Pancreas (tissue), 10 donors: Measurements from ENCODE around the gene CCL4. TPM values are rescaled to one million over a fixed set of nuclear protein-coding genes. Genes with fewer than 3 reads are reported as not detected.
"Not testable (repeated sequence)": the region's sequence is repeated elsewhere in the genome, so short reads cannot be mapped to it uniquely, and the experiment has no call there.

Experiments used
- ATAC-seq, 4 donors: fragments of 200-7000 bp; cut with Tn5 transposase; one replicate each; pipeline versions ENCODE4 v1.8.0 to v1.9.1; 2020; ENCODE audit warnings: mild to moderate bottlenecking in 4 of 4, moderate library complexity in 4 of 4
- DNase-seq, 6 donors: peaks; one replicate each; pipeline ENCODE4 v3.0.0-alpha.2; 2020
- FAIRE-seq: peaks from 2 replicates; lab custom pipeline; 2012; peaks lifted over from hg19 to GRCh38; lab: Jason Lieb, UNC
- H3K27ac ChIP-seq, 4 donors: fragments of 200-600 bp; sonication (generic); 1 replicate in 3 of 4; 2 replicates in 1 of 4; pipeline versions ENCODE4 v1.5.0 to v1.8.0; 2020
- H3K27me3 ChIP-seq, 4 donors: fragments of 200-600 bp; one replicate each; pipeline ENCODE4 v1.8.0; 2021
- H3K36me3 ChIP-seq, 3 donors: fragments of 200-600 bp; sonication (generic) in 1 of 3; one replicate each; pipeline versions ENCODE4 v1.5.0 to v1.8.0; 2020 to 2021
- H3K4me1 ChIP-seq, 3 donors: fragments of 200-600 bp; one replicate each; pipeline ENCODE4 v1.8.0; 2021
- H3K4me3 ChIP-seq, 4 donors: fragments of 200-600 bp; sonication (generic) in 2 of 4; one replicate each; pipeline versions ENCODE4 v1.5.0 to v1.8.0; 2020 to 2021
- H3K9me3 ChIP-seq, 4 donors: fragments of 200-600 bp; one replicate each; pipeline ENCODE4 v1.8.0; 2021
- WGBS, 2 donors: extraction: QIAGEN DNeasy Blood & Tissue Kit; methylation state at CpG; one replicate each; pipeline ENCODE4 v1.1.7; 2013; 5-methylcytosine and 5-hydroxymethylcytosine counted together
- intact Hi-C, 3 donors: fragments of 100-400 bp; cut with DNase I; formaldehyde crosslinking; loops; one replicate each; pipeline versions ENCODE4 v1.11.1 to v1.14.2; 2022
- polyA plus RNA-seq, 2 donors: library from polyadenylated mRNA; stranded (reverse); fragments of 200-250 nt; gene quantifications; one replicate each; pipeline ENCODE4 v1.2.3, GENCODE V29; 2013
- total RNA-seq, 6 donors: library from RNA; stranded (reverse); fragmentation: NEBNext Ultra II Directional in 4 of 6; extraction: Animal tissue kit (Norgen Biotek cat#: 25700) in 4 of 6; gene quantifications; one replicate each; pipeline versions ENCODE4 v1.2.1 to v1.2.4, GENCODE V29; 2021 to 2023
- TF ChIP-seq, protein P1 (sequence below), 4 donors: fragments of 200-600 bp; sonication (generic) in 3 of 4; IDR thresholded peaks; one replicate each; pipeline versions ENCODE4 v1.5.0 to v1.8.0; 2021; ENCODE audit warnings: antibody characterized with exemption in 4 of 4
- donor health status: healthy with polysubstance abuse.
- donor health status: DM: no; HTN: no; CAD: no; lungs with moderate emphysema.
- donor health status: DM: no; HTN: no; CAD: no.
- donor health status: control.
- donor health status: control.
- donor health status: Bipolar disorder and iron deficiency.
- donor health status: DM: yes; HTN: yes; CAD: no.
- donor health status: DM: no; HTN: no; CAD: no.
- donor health status: DM: no; HTN: no; CAD: no.
- donor health status: DM: yes; HTN: yes; CAD: no.

The CCL4 gene
- total and polyA plus RNA-seq, 8 donors: 0.28 to 2.0 (median 1.2) TPM

GRCh38 chr17:36069136-36069535, 34.5 kb upstream of the CCL4 start:
- no peak for DNase-seq

DNA sequence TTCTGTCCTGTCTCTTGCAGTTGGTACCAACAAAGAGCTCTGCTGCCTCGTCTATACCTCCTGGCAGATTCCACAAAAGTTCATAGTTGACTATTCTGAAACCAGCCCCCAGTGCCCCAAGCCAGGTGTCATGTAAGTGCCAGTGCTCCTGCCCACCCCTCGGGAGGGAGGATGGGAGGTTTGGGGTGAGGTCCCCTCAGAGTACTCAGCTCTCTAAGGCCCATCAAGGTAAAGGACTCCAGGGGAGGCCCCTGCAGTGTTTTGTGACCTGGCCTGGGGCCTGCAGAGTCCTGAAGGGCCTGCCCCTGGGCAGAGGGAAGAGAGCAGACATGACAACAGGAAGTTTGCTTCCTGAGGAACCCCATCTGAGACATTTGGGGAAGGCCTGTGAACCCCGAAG, 33.2 kb upstream of the CCL4 start:
- Histone ChIP-seq H3K36me3 (no peaks in the 10 kb centered on the region), H3K27me3 (no peaks in the 10 kb centered on the region), H3K4me3 (no peak overlapping the region), H3K27ac (no peak overlapping the region), H3K9me3 (no peaks in the 10 kb centered on the region), H3K4me1 (no peaks in the 10 kb centered on the region)
- no peak for FAIRE-seq
- intact Hi-C loops: no loop called here
- no peak for DNase-seq
- WGBS, 2 donors: 54 to 59% methylated on average over 3 of the region's 3 CpGs
- ATAC-seq: no peak
- TF ChIP-seq, protein P1, sequence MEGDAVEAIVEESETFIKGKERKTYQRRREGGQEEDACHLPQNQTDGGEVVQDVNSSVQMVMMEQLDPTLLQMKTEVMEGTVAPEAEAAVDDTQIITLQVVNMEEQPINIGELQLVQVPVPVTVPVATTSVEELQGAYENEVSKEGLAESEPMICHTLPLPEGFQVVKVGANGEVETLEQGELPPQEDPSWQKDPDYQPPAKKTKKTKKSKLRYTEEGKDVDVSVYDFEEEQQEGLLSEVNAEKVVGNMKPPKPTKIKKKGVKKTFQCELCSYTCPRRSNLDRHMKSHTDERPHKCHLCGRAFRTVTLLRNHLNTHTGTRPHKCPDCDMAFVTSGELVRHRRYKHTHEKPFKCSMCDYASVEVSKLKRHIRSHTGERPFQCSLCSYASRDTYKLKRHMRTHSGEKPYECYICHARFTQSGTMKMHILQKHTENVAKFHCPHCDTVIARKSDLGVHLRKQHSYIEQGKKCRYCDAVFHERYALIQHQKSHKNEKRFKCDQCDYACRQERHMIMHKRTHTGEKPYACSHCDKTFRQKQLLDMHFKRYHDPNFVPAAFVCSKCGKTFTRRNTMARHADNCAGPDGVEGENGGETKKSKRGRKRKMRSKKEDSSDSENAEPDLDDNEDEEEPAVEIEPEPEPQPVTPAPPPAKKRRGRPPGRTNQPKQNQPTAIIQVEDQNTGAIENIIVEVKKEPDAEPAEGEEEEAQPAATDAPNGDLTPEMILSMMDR (IDR thresholded peaks at IDR 0.05): no peak

More at GRCh38 chr17:36069136-36069535, 34.5 kb upstream of the CCL4 start:
- intact Hi-C loops: loop anchor here in 2 of 3 donors (5.0 to 10.0 kb wide), 2 partner anchors 94 to 97 kb away; no protein-coding TSS in a partner anchor
- no peak overlapping the region for H3K27ac ChIP-seq
- no peaks in the 10 kb centered on the region for H3K36me3 ChIP-seq
- ATAC-seq (no peak), FAIRE-seq (no peak)
- TF ChIP-seq, protein P1 (IDR thresholded peaks at IDR 0.05): no peak
- no peak overlapping the region for H3K4me3 ChIP-seq
- H3K4me1 ChIP-seq: no peaks in the 10 kb centered on the region
- no peaks in the 10 kb centered on the region for H3K27me3 ChIP-seq
- H3K9me3 ChIP-seq: no peaks in the 10 kb centered on the region

- DNase-seq (no peak), FAIRE-seq (no peak), ATAC-seq (no peak)
- intact Hi-C loops: no loop called here
- WGBS, 2 donors: 60% methylated on average over 2 of the region's 2 CpGs
- Histone ChIP-seq H3K36me3 (no peaks in the 10 kb centered on the region), H3K27ac (no peak overlapping the region), H3K27me3 (no peaks in the 10 kb centered on the region), H3K9me3 (no peaks in the 10 kb centered on the region), H3K4me1 (no peaks in the 10 kb centered on the region), H3K4me3 (no peak overlapping the region)
- TF ChIP-seq, protein P1 (IDR thresholded peaks at IDR 0.05): no peak
Observed at GRCh38 chr17:36071751-36072150, 31.9 kb upstream of the CCL4 start.

- Histone ChIP-seq H3K36me3 (no peaks in the 10 kb centered on the region), H3K4me1 (no peaks in the 10 kb centered on the region), H3K9me3 (no peaks in the 10 kb centered on the region), H3K4me3 (no peak overlapping the region), H3K27me3 (no peaks in the 10 kb centered on the region), H3K27ac (no peak overlapping the region)
- no peak for FAIRE-seq
- DNase-seq: peak in 5 of 6 donors; percentile 32 to 69 (median 56)
- TF ChIP-seq, protein P1 (IDR thresholded peaks at IDR 0.05): peak; percentile 62 to 73 (median 69)
- 21 to 27% methylated on average over 12 of the region's 12 CpGs for WGBS, 2 donors
- peak; percentile 50 to 90 (median 78) for ATAC-seq
- intact Hi-C loops: no loop called here
Observed at GRCh38 chr17:36072431-36073121, 31.1 kb upstream of the CCL4 start.

DNA sequence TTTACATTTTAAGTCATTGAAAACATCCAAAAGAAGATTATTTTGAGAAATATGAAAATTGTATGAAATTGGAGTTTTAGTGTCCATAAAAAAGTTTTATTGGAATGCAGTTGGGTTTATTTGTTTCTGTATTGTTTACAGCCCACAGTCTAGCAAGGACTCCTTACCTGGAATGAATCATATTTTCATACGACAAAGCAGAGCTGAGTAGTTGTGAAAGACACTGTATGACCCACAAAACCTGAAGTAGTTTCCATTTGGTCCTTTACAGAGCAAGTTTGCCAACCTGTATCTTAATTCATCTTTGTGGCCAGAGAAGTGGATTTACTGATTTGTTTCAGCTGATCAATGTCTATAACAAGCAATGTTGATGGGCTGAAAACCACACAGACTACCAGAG, 29.3 kb upstream of the CCL4 start:
- ATAC-seq: no peak
- FAIRE-seq: no peak
- H3K4me1 ChIP-seq: no peaks in the 10 kb centered on the region
- 68 to 70% methylated on average over 1 of the region's 1 CpG for WGBS, 2 donors
- TF ChIP-seq, protein P1 (IDR thresholded peaks at IDR 0.05): no peak
- no peaks in the 10 kb centered on the region for H3K27me3 ChIP-seq
- H3K36me3 ChIP-seq: no peaks in the 10 kb centered on the region
- intact Hi-C loops: no loop called here
- H3K4me3 ChIP-seq: no peak overlapping the region
- H3K27ac ChIP-seq: no peak overlapping the region
- H3K9me3 ChIP-seq: no peaks in the 10 kb centered on the region
- no peak for DNase-seq

GRCh38 chr17:36081681-36082471, 21.8 kb upstream of the CCL4 start:
- 70 to 76% methylated on average over 5 of the region's 5 CpGs for WGBS, 2 donors
- H3K27ac ChIP-seq, FAIRE-seq: not testable (repeated sequence)

GRCh38 chr17:36082482-36083120, 21.0 kb upstream of the CCL4 start:
- H3K4me3 ChIP-seq, DNase-seq, intact Hi-C loops, H3K27me3 ChIP-seq, H3K36me3 ChIP-seq, FAIRE-seq, H3K4me1 ChIP-seq, H3K9me3 ChIP-seq, H3K27ac ChIP-seq: not testable (repeated sequence)
- ATAC-seq: peak in 3 of 4 donors; percentile 44 to 76 (median 71)
- 47 to 58% methylated on average over 8 of the region's 8 CpGs for WGBS, 2 donors

More at GRCh38 chr17:36081681-36082471, 21.8 kb upstream of the CCL4 start:
- H3K4me1 ChIP-seq, ATAC-seq, H3K9me3 ChIP-seq, H3K27me3 ChIP-seq, H3K36me3 ChIP-seq, intact Hi-C loops, DNase-seq, H3K4me3 ChIP-seq: not testable (repeated sequence)
